Measurements from ENCODE around the gene MEIOSIN. TPM values are rescaled to one million over a fixed set of nuclear protein-coding genes. Genes with fewer than 3 reads are reported as not detected.

Gene MEIOSIN
- total and polyA plus RNA-seq, 2 donors (not counting 1 experiment from before 2014, with no cell fraction given) = not detected

GRCh38 chr19:45784096-45784495, 50.9 kb downstream of the MEIOSIN start:
- ATAC-seq (ENCODE audit: low read depth) = no peak
- Histone ChIP-seq H3K9me3 (ENCODE audit: control extremely low read depth in 1 of 3, control insufficient read depth in 2 of 3, insufficient read depth in 1 of 3, low read length in 2 of 3) (peaks cover 0 to 4% (median 0%) of the 10 kb centered on the region in 3 donors), H2AFZ (ENCODE audit: insufficient read depth, low read depth, low read length, poor library complexity, severe bottlenecking) (no peak overlapping the region), H3K4me3 (ENCODE audit: control extremely low read depth in 1 of 5, extremely low read depth in 1 of 5, insufficient read depth in 1 of 5, low read depth in 2 of 5, low read length in 4 of 5) (no peak overlapping the region), H3K4me2 (replicated peaks; ENCODE audit: low read depth, low read length, poor library complexity, severe bottlenecking) (no peak overlapping the region), H3K4me1 (ENCODE audit: control insufficient read depth in 2 of 2, insufficient read depth in 2 of 2, low read length in 2 of 2) (peaks cover 10 to 15% of the 10 kb centered on the region in 2 donors), H3K27ac (ENCODE audit: low read length in 2 of 2) (no peak overlapping the region), H3K79me2 (ENCODE audit: control insufficient read depth, insufficient read depth, low read length) (peaks cover 8% of the 10 kb centered on the region), H3K36me3 (replicated peaks in 1 of 2; ENCODE audit: control extremely low read depth in 1 of 2, control insufficient read depth in 1 of 2, extremely low read depth in 1 of 2, insufficient read depth in 2 of 2, low read length in 1 of 2) (peaks cover 0 to 25% of the 10 kb centered on the region in 2 experiments), H3K9ac (ENCODE audit: low read length) (no peak overlapping the region), H4K20me1 (ENCODE audit: control insufficient read depth, insufficient read depth, low read length, poor library complexity, severe bottlenecking) (peaks cover 88% of the 10 kb centered on the region), H3K27me3 (replicated peaks in 1 of 4; ENCODE audit: control extremely low read depth in 1 of 4, control insufficient read depth in 3 of 4, insufficient read depth in 4 of 4, low read length in 3 of 4) (peaks cover 0 to 20% (median 2%) of the 10 kb centered on the region in 4 experiments)
- CTCF ChIA-PET = interaction anchor here (1.3 to 1.5 kb wide), 2 partner anchors 15 kb away, joined by 5 read pairs; partner anchors contain the start of gene SIX5
- WGBS (ENCODE audit: insufficient coverage) = 93% methylated on average over 3 of the region's 4 CpGs
- Mint-ChIP-seq H3K27me3 (peaks cover 8% of the 10 kb centered on the region), H3K4me3 (no peak overlapping the region), H3K27ac (no peak overlapping the region), H3K9me3 (ENCODE audit: insufficient read depth) (no peaks in the 10 kb centered on the region), H3K4me1 (peaks cover 12% of the 10 kb centered on the region)
- no peak for TF ChIP-seq EZH2 (IDR thresholded peaks at IDR 0.05; ENCODE audit: borderline replicate concordance, insufficient read depth, low read depth, low read length, poor library complexity, severe bottlenecking)
- TF ChIP-seq, protein P1, sequence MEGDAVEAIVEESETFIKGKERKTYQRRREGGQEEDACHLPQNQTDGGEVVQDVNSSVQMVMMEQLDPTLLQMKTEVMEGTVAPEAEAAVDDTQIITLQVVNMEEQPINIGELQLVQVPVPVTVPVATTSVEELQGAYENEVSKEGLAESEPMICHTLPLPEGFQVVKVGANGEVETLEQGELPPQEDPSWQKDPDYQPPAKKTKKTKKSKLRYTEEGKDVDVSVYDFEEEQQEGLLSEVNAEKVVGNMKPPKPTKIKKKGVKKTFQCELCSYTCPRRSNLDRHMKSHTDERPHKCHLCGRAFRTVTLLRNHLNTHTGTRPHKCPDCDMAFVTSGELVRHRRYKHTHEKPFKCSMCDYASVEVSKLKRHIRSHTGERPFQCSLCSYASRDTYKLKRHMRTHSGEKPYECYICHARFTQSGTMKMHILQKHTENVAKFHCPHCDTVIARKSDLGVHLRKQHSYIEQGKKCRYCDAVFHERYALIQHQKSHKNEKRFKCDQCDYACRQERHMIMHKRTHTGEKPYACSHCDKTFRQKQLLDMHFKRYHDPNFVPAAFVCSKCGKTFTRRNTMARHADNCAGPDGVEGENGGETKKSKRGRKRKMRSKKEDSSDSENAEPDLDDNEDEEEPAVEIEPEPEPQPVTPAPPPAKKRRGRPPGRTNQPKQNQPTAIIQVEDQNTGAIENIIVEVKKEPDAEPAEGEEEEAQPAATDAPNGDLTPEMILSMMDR (IDR thresholded peaks at IDR 0.05) = no peak
- no peak for DNase-seq
- intact Hi-C loops (cut with micrococcal nuclease) = no loop called here
- POLR2A ChIA-PET = interaction anchor here (0.6 kb wide), 1 partner anchor 1032 kb away, joined by 5 read pairs; no protein-coding TSS in a partner anchor

- WGBS (ENCODE audit: insufficient coverage) = 77% methylated on average over 4 of the region's 5 CpGs
- H3K36me3 ChIP-seq (replicated peaks in 1 of 2; ENCODE audit: control extremely low read depth in 1 of 2, control insufficient read depth in 1 of 2, extremely low read depth in 1 of 2, insufficient read depth in 2 of 2, low read length in 1 of 2) = peaks cover 0 to 29% of the 10 kb centered on the region in 2 experiments
- H3K27me3 ChIP-seq (replicated peaks in 1 of 4; ENCODE audit: control extremely low read depth in 1 of 4, control insufficient read depth in 3 of 4, insufficient read depth in 4 of 4, low read length in 3 of 4) = peaks cover 0 to 10% (median 0%) of the 10 kb centered on the region in 4 experiments
- Mint-ChIP-seq H3K4me3 (no peak overlapping the region), H3K27ac (no peak overlapping the region), H3K27me3 (no peaks in the 10 kb centered on the region), H3K4me1 (peaks cover 4% of the 10 kb centered on the region), H3K9me3 (ENCODE audit: insufficient read depth) (no peaks in the 10 kb centered on the region)
- TF ChIP-seq, protein P1 (IDR thresholded peaks at IDR 0.05) = no peak
- no peak for TF ChIP-seq EZH2 (IDR thresholded peaks at IDR 0.05; ENCODE audit: borderline replicate concordance, insufficient read depth, low read depth, low read length, poor library complexity, severe bottlenecking)
- no peaks in the 10 kb centered on the region for H3K9me3 ChIP-seq (ENCODE audit: control extremely low read depth in 1 of 3, control insufficient read depth in 2 of 3, insufficient read depth in 1 of 3, low read length in 2 of 3)
- intact Hi-C loops (cut with micrococcal nuclease) = no loop called here
- ChIA-PET CTCF (interaction anchor here (1.3 to 1.5 kb wide), 2 partner anchors 14 to 16 kb away, joined by 5 read pairs; partner anchors contain the start of gene SIX5), POLR2A (no interaction called here)
- no peak overlapping the region for H3K27ac ChIP-seq (ENCODE audit: low read length in 2 of 2)
- peaks cover 8% of the 10 kb centered on the region for H3K79me2 ChIP-seq (ENCODE audit: control insufficient read depth, insufficient read depth, low read length)
- no peak overlapping the region for H3K4me2 ChIP-seq (replicated peaks; ENCODE audit: low read depth, low read length, poor library complexity, severe bottlenecking)
- ATAC-seq (ENCODE audit: low read depth) (no peak), DNase-seq (no peak)
- no peak overlapping the region for H2AFZ ChIP-seq (ENCODE audit: insufficient read depth, low read depth, low read length, poor library complexity, severe bottlenecking)
- peaks cover 0 to 5% of the 10 kb centered on the region in 2 donors for H3K4me1 ChIP-seq (ENCODE audit: control insufficient read depth in 2 of 2, insufficient read depth in 2 of 2, low read length in 2 of 2)
- H3K9ac ChIP-seq (ENCODE audit: low read length) = no peak overlapping the region
- H3K4me3 ChIP-seq (ENCODE audit: control extremely low read depth in 1 of 5, extremely low read depth in 1 of 5, insufficient read depth in 1 of 5, low read depth in 2 of 5, low read length in 4 of 5) = no peak overlapping the region
- H4K20me1 ChIP-seq (ENCODE audit: control insufficient read depth, insufficient read depth, low read length, poor library complexity, severe bottlenecking) = peaks cover 83% of the 10 kb centered on the region
Observed at GRCh38 chr19:45785097-45785496, 51.9 kb downstream of the MEIOSIN start.

Measured in B cell (primary cell).